K562 (cell line): ENCODE results near the gene KBTBD13. TPM values are rescaled to one million over a fixed set of nuclear protein-coding genes. Genes with fewer than 3 reads are reported as not detected.
A peak's percentile ranks its signal among the peaks of the same experiment; 100 is the strongest.

ENCODE experiments used
- CAMTA2 ChIP-seq: fragments of 250-450 bp; sonication (Bioruptor Pico); conservative IDR thresholded peaks from 2 replicates; pipeline ENCODE4 v1.5.1; 2022
- JUND ChIP-seq, 2 experiments: IDR thresholded peaks; 2 replicates in 1 of 2; 3 replicates in 1 of 2; pipeline ENCODE4 v1.6.1; 2011; ENCODE audit warnings: borderline replicate concordance in 2 of 2, low read depth in 2 of 2, low read length in 2 of 2, improper control_type of control experiment in 1 of 2, missing biosample characterization in 1 of 2, missing genetic modification characterization in 1 of 2, missing genetic modification reagents in 1 of 2
- PBX2 ChIP-seq, 2 experiments: IDR thresholded peaks in 1 of 2; conservative IDR thresholded peaks in 1 of 2; 2 replicates each; pipeline ENCODE4 v1.6.1; 2016; ENCODE audit warnings: low read depth in 2 of 2, mild to moderate bottlenecking in 1 of 2, missing compliant biosample characterization in 1 of 2, missing genetic modification characterization in 1 of 2, moderate library complexity in 1 of 2
- RERE ChIP-seq: sonication (generic); formaldehyde crosslinking; IDR thresholded peaks from 2 replicates; pipeline ENCODE4 v1.8.0; 2023; ENCODE audit warnings: missing genetic modification reagents, mild to moderate bottlenecking, borderline replicate concordance
- REST ChIP-seq, 2 experiments: fragments of 450-650 bp; formaldehyde crosslinking in 1 of 2; IDR thresholded peaks; 2 replicates each; pipeline versions ENCODE4 v1.4.0 to v1.6.1; 2014 to 2020; ENCODE audit warnings: mild to moderate bottlenecking in 2 of 2, borderline replicate concordance in 1 of 2, low read depth in 1 of 2
- polyA plus RNA-seq, 8 experiments: library from polyadenylated mRNA; depleted of rRNA in 4 of 8; stranded (reverse) in 5 of 8; unstranded in 3 of 8; fragments of >200 nt; fragmentation: Nextera tagmentation in 2 of 8; fragmentation: Illumina TruSeq in 1 of 8; extraction: Ambion mirVana in 2 of 8; extraction: Trizol in 1 of 8; gene quantifications; 2 replicates each; pipeline versions ENCODE4 v1.2.1 to v1.2.3, GENCODE V29; 2011 to 2014; ENCODE audit warnings: inconsistent platforms in 1 of 8, missing spikeins in 1 of 8
- total RNA-seq, 7 experiments: library from RNA; depleted of rRNA in 6 of 7; stranded (reverse); fragments of >200 nt in 6 of 7; fragmentation: Illumina TruSeq in 2 of 7; extraction: Trizol in 2 of 7; gene quantifications; 2 replicates each; pipeline versions ENCODE4 v1.2.1 to v1.2.3, GENCODE V29; 2011 to 2021; ENCODE audit warnings: low replicate concordance in 1 of 7
- TF ChIP-seq, protein P1 (sequence below): fragments of 450-650 bp; conservative IDR thresholded peaks from 2 replicates; pipeline ENCODE4 v1.6.1; 2016; ENCODE audit warnings: missing genetic modification characterization, low read depth, mild to moderate bottlenecking, missing compliant biosample characterization, moderate library complexity

The KBTBD13 gene
- total and polyA plus RNA-seq, 9 of the 15 experiments (the other 6 are each of a cell fraction or from before 2014, with no cell fraction given): 0.07 to 0.13 (median 0.10) TPM; not detected in 3

- no peak for TF ChIP-seq RERE
- peak; percentile 40; the same call in 1 of the 2 replicates for TF ChIP-seq REST (IDR thresholded peaks at IDR 0.05; ENCODE audit: borderline replicate concordance)
- TF ChIP-seq REST (CRISPR knock-in tag; IDR thresholded peaks at IDR 0.05; ENCODE audit: low read depth): no peak
- no peak for TF ChIP-seq PBX2 (CRISPR knock-in tag; IDR thresholded peaks at IDR 0.05; ENCODE audit: low read depth)
- TF ChIP-seq PBX2 (tag; conservative IDR thresholded peaks at IDR 0.05; ENCODE audit: low read depth): peak; percentile 40; the same call in 1 of the 2 replicates
- TF ChIP-seq, protein P1, sequence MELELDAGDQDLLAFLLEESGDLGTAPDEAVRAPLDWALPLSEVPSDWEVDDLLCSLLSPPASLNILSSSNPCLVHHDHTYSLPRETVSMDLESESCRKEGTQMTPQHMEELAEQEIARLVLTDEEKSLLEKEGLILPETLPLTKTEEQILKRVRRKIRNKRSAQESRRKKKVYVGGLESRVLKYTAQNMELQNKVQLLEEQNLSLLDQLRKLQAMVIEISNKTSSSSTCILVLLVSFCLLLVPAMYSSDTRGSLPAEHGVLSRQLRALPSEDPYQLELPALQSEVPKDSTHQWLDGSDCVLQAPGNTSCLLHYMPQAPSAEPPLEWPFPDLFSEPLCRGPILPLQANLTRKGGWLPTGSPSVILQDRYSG (tag): no peak
- peak; percentile 27; the same call in 1 of the 2 replicates for TF ChIP-seq JUND (IDR thresholded peaks at IDR 0.05; ENCODE audit: borderline replicate concordance, low read depth, low read length)
- TF ChIP-seq JUND (tag; IDR thresholded peaks at IDR 0.05; ENCODE audit: borderline replicate concordance, low read depth, low read length): no peak
- TF ChIP-seq CAMTA2 (CRISPR knock-in tag): no peak
Observed at GRCh38 chr15:65032801-65033537, 43.6 kb upstream of the KBTBD13 start (continued).
